Measurements from ENCODE around the gene LDLRAD2.

LDLRAD2 gene

DNA sequence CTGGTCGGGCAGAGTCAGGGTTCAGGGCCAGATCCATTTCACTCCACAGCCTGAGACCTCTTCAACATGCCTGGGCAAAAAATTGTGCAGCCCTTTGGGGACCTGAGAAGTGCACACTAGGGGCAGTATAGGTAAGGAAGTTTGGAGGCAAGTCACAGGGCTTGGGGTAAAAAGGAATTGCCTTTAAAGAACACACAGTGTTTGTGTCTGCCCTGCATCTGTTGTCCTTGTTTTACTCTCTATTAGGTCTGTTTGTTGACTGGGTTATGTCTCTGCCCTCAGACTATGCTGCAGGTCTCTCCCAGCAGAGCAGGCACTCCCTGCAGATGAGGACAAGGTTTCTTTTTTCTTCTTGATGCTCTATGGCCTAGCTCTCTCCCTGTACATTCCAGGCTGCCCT lies 22.0 kb downstream of the LDLRAD2 start:
- no peaks in the 10 kb centered on the region for H3K9me2 ChIP-seq (replicated peaks; ENCODE audit: insufficient read depth, low read length)
- no peaks in the 10 kb centered on the region for H3K9me3 ChIP-seq (replicated peaks; ENCODE audit: insufficient read depth, low read length)
- no peak overlapping the region for H2AFZ ChIP-seq (ENCODE audit: low read length)
- no peak overlapping the region for H3K27ac ChIP-seq (ENCODE audit: low read length)
- H4K20me1 ChIP-seq (ENCODE audit: insufficient read depth, low read length), result no peaks in the 10 kb centered on the region
- H3K9ac ChIP-seq (ENCODE audit: low read length), result no peak overlapping the region
- no peaks in the 10 kb centered on the region for H3K27me3 ChIP-seq (replicated peaks; ENCODE audit: insufficient read depth, low read length)
- TF ChIP-seq, protein P1, sequence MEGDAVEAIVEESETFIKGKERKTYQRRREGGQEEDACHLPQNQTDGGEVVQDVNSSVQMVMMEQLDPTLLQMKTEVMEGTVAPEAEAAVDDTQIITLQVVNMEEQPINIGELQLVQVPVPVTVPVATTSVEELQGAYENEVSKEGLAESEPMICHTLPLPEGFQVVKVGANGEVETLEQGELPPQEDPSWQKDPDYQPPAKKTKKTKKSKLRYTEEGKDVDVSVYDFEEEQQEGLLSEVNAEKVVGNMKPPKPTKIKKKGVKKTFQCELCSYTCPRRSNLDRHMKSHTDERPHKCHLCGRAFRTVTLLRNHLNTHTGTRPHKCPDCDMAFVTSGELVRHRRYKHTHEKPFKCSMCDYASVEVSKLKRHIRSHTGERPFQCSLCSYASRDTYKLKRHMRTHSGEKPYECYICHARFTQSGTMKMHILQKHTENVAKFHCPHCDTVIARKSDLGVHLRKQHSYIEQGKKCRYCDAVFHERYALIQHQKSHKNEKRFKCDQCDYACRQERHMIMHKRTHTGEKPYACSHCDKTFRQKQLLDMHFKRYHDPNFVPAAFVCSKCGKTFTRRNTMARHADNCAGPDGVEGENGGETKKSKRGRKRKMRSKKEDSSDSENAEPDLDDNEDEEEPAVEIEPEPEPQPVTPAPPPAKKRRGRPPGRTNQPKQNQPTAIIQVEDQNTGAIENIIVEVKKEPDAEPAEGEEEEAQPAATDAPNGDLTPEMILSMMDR (IDR thresholded peaks at IDR 0.05; ENCODE audit: low read length), result no peak
- TF ChIP-seq EZH2phosphoT487 (IDR thresholded peaks at IDR 0.05; ENCODE audit: low read length), result no peak
- no peak for TF ChIP-seq EZH2 (optimal IDR thresholded peaks at IDR 0.05; ENCODE audit: low read depth, low read length)
- no peaks in the 10 kb centered on the region for H3K36me3 ChIP-seq (replicated peaks; ENCODE audit: insufficient read depth, low read length)
- no peaks in the 10 kb centered on the region for H3K79me2 ChIP-seq (ENCODE audit: low read length)
- no peak for DNase-seq
- no peaks in the 10 kb centered on the region for H3F3A ChIP-seq (ENCODE audit: insufficient read depth, low read length)
- no peak overlapping the region for H3K4me2 ChIP-seq (ENCODE audit: low read depth, low read length)
- no peak overlapping the region for H3K4me3 ChIP-seq (ENCODE audit: low read length)
- H3K4me1 ChIP-seq (ENCODE audit: low read length), result no peaks in the 10 kb centered on the region

DNA sequence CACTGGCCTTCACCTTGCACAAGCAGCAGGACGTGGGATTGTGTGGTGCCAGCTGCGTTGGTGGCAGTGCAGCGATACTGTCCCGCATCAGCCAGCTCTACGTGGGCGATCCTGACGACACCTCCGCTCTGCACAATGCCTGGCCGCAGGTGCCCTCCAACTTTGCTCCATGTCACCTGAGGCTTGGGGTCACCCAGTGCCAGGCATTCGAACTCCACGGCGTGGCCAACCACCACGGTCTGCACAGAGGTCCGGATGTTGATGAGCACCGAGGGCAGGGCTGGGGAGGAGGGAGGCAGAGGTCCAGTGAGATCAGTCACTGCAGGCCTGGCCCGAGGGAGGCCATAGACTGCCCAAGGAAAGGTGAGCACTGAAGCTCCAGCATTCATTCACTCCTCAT lies 22.6 kb downstream of the LDLRAD2 start:
- no peak for TF ChIP-seq EZH2phosphoT487 (IDR thresholded peaks at IDR 0.05; ENCODE audit: low read length)
- TF ChIP-seq EZH2 (optimal IDR thresholded peaks at IDR 0.05; ENCODE audit: low read depth, low read length), result no peak
- TF ChIP-seq, protein P1 (IDR thresholded peaks at IDR 0.05; ENCODE audit: low read length), result no peak
- Histone ChIP-seq H3K36me3 (replicated peaks; ENCODE audit: insufficient read depth, low read length) (no peaks in the 10 kb centered on the region), H3K27me3 (replicated peaks; ENCODE audit: insufficient read depth, low read length) (no peaks in the 10 kb centered on the region), H3K9me3 (replicated peaks; ENCODE audit: insufficient read depth, low read length) (no peaks in the 10 kb centered on the region), H3K27ac (ENCODE audit: low read length) (no peak overlapping the region), H3K4me1 (ENCODE audit: low read length) (no peaks in the 10 kb centered on the region), H2AFZ (ENCODE audit: low read length) (no peak overlapping the region), H3K4me2 (ENCODE audit: low read depth, low read length) (no peak overlapping the region), H3K4me3 (ENCODE audit: low read length) (no peak overlapping the region), H3K79me2 (ENCODE audit: low read length) (no peaks in the 10 kb centered on the region), H3K9me2 (replicated peaks; ENCODE audit: insufficient read depth, low read length) (no peaks in the 10 kb centered on the region), H3F3A (ENCODE audit: insufficient read depth, low read length) (no peaks in the 10 kb centered on the region), H3K9ac (ENCODE audit: low read length) (no peak overlapping the region), H4K20me1 (ENCODE audit: insufficient read depth, low read length) (no peaks in the 10 kb centered on the region)
- no peak for DNase-seq

DNA sequence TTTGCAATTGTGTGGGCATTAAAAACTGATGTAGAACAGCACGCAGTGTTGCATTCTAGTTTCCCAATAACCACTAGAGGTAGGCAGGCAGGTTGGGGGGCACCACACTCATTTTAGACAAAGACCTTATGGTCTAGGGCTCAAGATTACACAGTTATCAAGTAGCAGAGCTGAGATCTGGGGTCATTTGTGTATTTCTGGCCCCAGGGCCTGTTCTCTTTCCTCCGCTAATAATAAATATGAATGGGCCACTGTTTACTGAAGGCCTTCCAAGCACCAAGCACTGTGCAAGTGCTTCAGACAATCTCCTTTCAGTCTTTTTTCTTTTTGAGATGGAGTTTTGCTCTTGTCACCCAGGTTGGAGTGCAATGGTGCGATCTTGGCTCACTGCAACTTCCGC lies 23.9 kb downstream of the LDLRAD2 start:
- H2AFZ ChIP-seq (ENCODE audit: low read length), result no peak overlapping the region

More for the DNA sequence above, 23.9 kb downstream of the LDLRAD2 start:
- Histone ChIP-seq H4K20me1 (ENCODE audit: insufficient read depth, low read length) (no peaks in the 10 kb centered on the region), H3K27ac (ENCODE audit: low read length) (no peak overlapping the region), H3K9me3 (replicated peaks; ENCODE audit: insufficient read depth, low read length) (no peaks in the 10 kb centered on the region), H3K9me2 (replicated peaks; ENCODE audit: insufficient read depth, low read length) (no peaks in the 10 kb centered on the region), H3K9ac (ENCODE audit: low read length) (no peak overlapping the region), H3K27me3 (replicated peaks; ENCODE audit: insufficient read depth, low read length) (no peaks in the 10 kb centered on the region), H3K4me2 (ENCODE audit: low read depth, low read length) (no peak overlapping the region), H3K4me1 (ENCODE audit: low read length) (no peaks in the 10 kb centered on the region), H3K4me3 (ENCODE audit: low read length) (no peak overlapping the region), H3K36me3 (replicated peaks; ENCODE audit: insufficient read depth, low read length) (no peaks in the 10 kb centered on the region), H3F3A (ENCODE audit: insufficient read depth, low read length) (no peaks in the 10 kb centered on the region), H3K79me2 (ENCODE audit: low read length) (no peaks in the 10 kb centered on the region)
- no peak for DNase-seq
- TF ChIP-seq EZH2phosphoT487 (IDR thresholded peaks at IDR 0.05; ENCODE audit: low read length), result no peak
- no peak for TF ChIP-seq EZH2 (optimal IDR thresholded peaks at IDR 0.05; ENCODE audit: low read depth, low read length)
- TF ChIP-seq, protein P1 (IDR thresholded peaks at IDR 0.05; ENCODE audit: low read length), result no peak

All from MM.1S (cell line).